ENCODE measurements around the gene UPF3A.
"Not testable (repeated sequence)": the region's sequence is repeated elsewhere in the genome, so short reads cannot be mapped to it uniquely, and the experiment has no call there.

The UPF3A gene

GRCh38 chr13:114261328-114261965 is 20.0 kb upstream of the UPF3A start:
- in situ Hi-C loops (cut with MboI; ENCODE audit: low sequenced_read_pairs), result no loop called here

- in situ Hi-C loops (cut with MboI; ENCODE audit: low sequenced_read_pairs), result no loop called here
Observed at GRCh38 chr13:114263578-114263977, 17.8 kb upstream of the UPF3A start.

GRCh38 chr13:114264313-114264712 is 17.1 kb upstream of the UPF3A start:
- in situ Hi-C loops (cut with MboI; ENCODE audit: low sequenced_read_pairs), result not testable (repeated sequence)

GRCh38 chr13:114264886-114265611 is 16.4 kb upstream of the UPF3A start:
- in situ Hi-C loops (cut with MboI; ENCODE audit: low sequenced_read_pairs), result no loop called here

GRCh38 chr13:114266241-114266640 is 15.2 kb upstream of the UPF3A start:
- in situ Hi-C loops (cut with MboI; ENCODE audit: low sequenced_read_pairs), result no loop called here

GRCh38 chr13:114268344-114269280 is 12.8 kb upstream of the UPF3A start:
- in situ Hi-C loops (cut with MboI; ENCODE audit: low sequenced_read_pairs), result no loop called here

- in situ Hi-C loops (cut with MboI; ENCODE audit: low sequenced_read_pairs), result no loop called here
Observed at GRCh38 chr13:114269281-114269770, 12.1 kb upstream of the UPF3A start.

GRCh38 chr13:114272977-114273376 is 8.4 kb upstream of the UPF3A start:
- in situ Hi-C loops (cut with MboI; ENCODE audit: low sequenced_read_pairs), result no loop called here

GRCh38 chr13:114275304-114275703 is 6.1 kb upstream of the UPF3A start:
- in situ Hi-C loops (cut with MboI; ENCODE audit: low sequenced_read_pairs), result no loop called here

GRCh38 chr13:114279146-114279545 is 2.3 kb upstream of the UPF3A start:
- in situ Hi-C loops (cut with MboI; ENCODE audit: low sequenced_read_pairs), result no loop called here

- in situ Hi-C loops (cut with MboI; ENCODE audit: low sequenced_read_pairs), result no loop called here
Observed at GRCh38 chr13:114279758-114280355, 1.5 kb upstream of the UPF3A start.

GRCh38 chr13:114282041-114282670 is 755 bp downstream of the UPF3A start:
- in situ Hi-C loops (cut with MboI; ENCODE audit: low sequenced_read_pairs), result no loop called here

- in situ Hi-C loops (cut with MboI; ENCODE audit: low sequenced_read_pairs), result no loop called here
Observed at GRCh38 chr13:114283576-114283975, 2.2 kb downstream of the UPF3A start.

GRCh38 chr13:114284680-114285079 is 3.3 kb downstream of the UPF3A start:
- in situ Hi-C loops (cut with MboI; ENCODE audit: low sequenced_read_pairs), result no loop called here

GRCh38 chr13:114285166-114285808 is 3.9 kb downstream of the UPF3A start:
- in situ Hi-C loops (cut with MboI; ENCODE audit: low sequenced_read_pairs), result no loop called here

GRCh38 chr13:114286808-114287207 is 5.4 kb downstream of the UPF3A start:
- in situ Hi-C loops (cut with MboI; ENCODE audit: low sequenced_read_pairs), result no loop called here

GRCh38 chr13:114288157-114288591 is 6.8 kb downstream of the UPF3A start:
- in situ Hi-C loops (cut with MboI; ENCODE audit: low sequenced_read_pairs), result no loop called here

GRCh38 chr13:114296448-114296847 is 15.0 kb downstream of the UPF3A start:
- in situ Hi-C loops (cut with MboI; ENCODE audit: low sequenced_read_pairs), result no loop called here

- in situ Hi-C loops (cut with MboI; ENCODE audit: low sequenced_read_pairs), result no loop called here
Observed at GRCh38 chr13:114296902-114297301, 15.5 kb downstream of the UPF3A start.

- in situ Hi-C loops (cut with MboI; ENCODE audit: low sequenced_read_pairs), result no loop called here
Observed at GRCh38 chr13:114298866-114299265, 17.5 kb downstream of the UPF3A start.

Measured in hTERT RPE-1 (cell line).